ENCODE measurements around the gene ADCY9.

DNA sequence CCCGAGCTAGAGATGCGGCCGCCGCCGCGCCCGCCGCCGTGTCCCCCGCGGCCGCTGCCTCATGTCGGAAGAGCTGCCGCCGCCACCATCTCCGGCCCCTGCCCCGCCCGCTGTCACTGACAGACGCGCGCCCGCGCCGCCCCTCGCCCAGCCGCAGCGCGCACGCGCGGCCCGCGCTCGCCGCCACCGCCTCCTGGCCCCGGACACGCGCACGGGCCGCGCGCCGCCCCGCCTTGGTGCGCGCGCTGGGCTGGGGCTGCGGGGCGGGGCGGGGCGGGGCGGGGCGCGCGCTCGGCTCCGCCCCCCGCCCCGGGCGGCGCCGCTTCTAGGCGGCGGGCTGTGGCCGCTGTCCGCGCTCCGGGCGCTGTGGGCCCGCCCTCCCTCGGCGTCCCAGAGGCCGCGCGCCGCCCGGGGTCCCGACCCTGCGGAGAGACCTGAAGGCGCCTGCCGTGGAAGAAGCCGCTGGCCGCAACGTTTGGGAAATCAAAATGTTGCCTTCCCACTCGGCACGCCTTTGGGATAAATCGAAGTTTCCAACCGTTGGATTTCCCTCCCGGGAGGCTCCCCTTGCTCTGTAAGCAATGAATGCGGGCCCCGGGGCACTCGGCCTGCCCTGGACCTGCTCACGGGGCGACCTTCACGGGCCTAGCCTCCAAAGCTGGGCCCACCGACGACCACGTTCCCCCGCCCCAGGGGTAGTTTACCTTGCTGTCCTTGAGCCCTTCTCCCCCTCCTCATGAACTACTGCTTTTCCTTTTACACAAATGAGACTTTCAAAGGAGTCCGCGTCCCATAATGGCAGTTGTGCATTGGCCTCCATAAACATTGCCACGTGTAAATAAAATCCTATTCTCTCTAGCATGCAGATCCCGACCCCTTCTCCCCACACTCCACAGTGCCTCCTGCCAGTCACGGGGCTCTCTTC, at the start of gene ADCY9:
- no peak for TF ChIP-seq POLR2A (IDR thresholded peaks at IDR 0.05)
- TF ChIP-seq, protein P1, sequence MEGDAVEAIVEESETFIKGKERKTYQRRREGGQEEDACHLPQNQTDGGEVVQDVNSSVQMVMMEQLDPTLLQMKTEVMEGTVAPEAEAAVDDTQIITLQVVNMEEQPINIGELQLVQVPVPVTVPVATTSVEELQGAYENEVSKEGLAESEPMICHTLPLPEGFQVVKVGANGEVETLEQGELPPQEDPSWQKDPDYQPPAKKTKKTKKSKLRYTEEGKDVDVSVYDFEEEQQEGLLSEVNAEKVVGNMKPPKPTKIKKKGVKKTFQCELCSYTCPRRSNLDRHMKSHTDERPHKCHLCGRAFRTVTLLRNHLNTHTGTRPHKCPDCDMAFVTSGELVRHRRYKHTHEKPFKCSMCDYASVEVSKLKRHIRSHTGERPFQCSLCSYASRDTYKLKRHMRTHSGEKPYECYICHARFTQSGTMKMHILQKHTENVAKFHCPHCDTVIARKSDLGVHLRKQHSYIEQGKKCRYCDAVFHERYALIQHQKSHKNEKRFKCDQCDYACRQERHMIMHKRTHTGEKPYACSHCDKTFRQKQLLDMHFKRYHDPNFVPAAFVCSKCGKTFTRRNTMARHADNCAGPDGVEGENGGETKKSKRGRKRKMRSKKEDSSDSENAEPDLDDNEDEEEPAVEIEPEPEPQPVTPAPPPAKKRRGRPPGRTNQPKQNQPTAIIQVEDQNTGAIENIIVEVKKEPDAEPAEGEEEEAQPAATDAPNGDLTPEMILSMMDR (IDR thresholded peaks at IDR 0.05): no peak

Measured in lower leg skin (tissue), 3 donors.